GM21737 (cell line): ENCODE data around the gene SHB.

Experiments
- ATAC-seq: cut with Tn5 transposase; IDR thresholded peaks from one replicate; pipeline ENCODE4 v1.9.1; 2021; ENCODE audit warnings: mild to moderate bottlenecking, moderate library complexity; ENCODE audit not compliant: unreplicated experiment

The SHB gene

GRCh38 chr9:38068701-38069628 lies at the start of gene SHB:
Gene SHB (minus strand): TSS chr9:38069227. CDS start chr9:38068645, 582 bp downstream.
- ATAC-seq, result peak; percentile 46

- no peak for ATAC-seq
These were observed 48.6 kb upstream of the SHB start for GRCh38 chr9:38117651-38118050.

- ATAC-seq, result no peak
These were observed 45.9 kb upstream of the SHB start for GRCh38 chr9:38114905-38115304.

- ATAC-seq, result no peak
These were observed 43.4 kb upstream of the SHB start for GRCh38 chr9:38112456-38112855.

GRCh38 chr9:38112049-38112448 lies 43.0 kb upstream of the SHB start:
- ATAC-seq, result no peak

- no peak for ATAC-seq
These were observed 41.4 kb upstream of the SHB start for GRCh38 chr9:38110476-38110875.

GRCh38 chr9:38109601-38110000 lies 40.6 kb upstream of the SHB start:
- ATAC-seq, result no peak

- no peak for ATAC-seq
These were observed 39.3 kb upstream of the SHB start for GRCh38 chr9:38108326-38108725.

- ATAC-seq, result no peak
These were observed 38.8 kb upstream of the SHB start for GRCh38 chr9:38107811-38108304.

- ATAC-seq, result no peak
These were observed 38.4 kb upstream of the SHB start for GRCh38 chr9:38107405-38107804.

GRCh38 chr9:38106488-38106887 lies 37.5 kb upstream of the SHB start:
- no peak for ATAC-seq

GRCh38 chr9:38103340-38103739 lies 34.3 kb upstream of the SHB start:
- ATAC-seq, result no peak

GRCh38 chr9:38101423-38101822 lies 32.4 kb upstream of the SHB start:
- ATAC-seq, result no peak

GRCh38 chr9:38096238-38096805 lies 27.3 kb upstream of the SHB start:
- no peak for ATAC-seq

- ATAC-seq, result no peak
These were observed 25.1 kb upstream of the SHB start for GRCh38 chr9:38094165-38094564.

- no peak for ATAC-seq
These were observed 23.6 kb upstream of the SHB start for GRCh38 chr9:38092656-38093055.

GRCh38 chr9:38092200-38092524 lies 23.1 kb upstream of the SHB start:
- ATAC-seq, result no peak

GRCh38 chr9:38091310-38092199 lies 22.5 kb upstream of the SHB start:
- ATAC-seq, result peak; percentile 52

- ATAC-seq, result no peak
These were observed 21.1 kb upstream of the SHB start for GRCh38 chr9:38090170-38090569.

- ATAC-seq, result no peak
These were observed 20.5 kb upstream of the SHB start for GRCh38 chr9:38089387-38090165.
